Upper lobe of left lung (tissue), 6 donors: ENCODE results near the gene CNTNAP5. TPM values are rescaled to one million over a fixed set of nuclear protein-coding genes. Genes with fewer than 3 reads are reported as not detected.
A peak's percentile ranks its signal among the peaks of the same experiment; 100 is the strongest.

Experiments
- ATAC-seq, 2 donors: fragments of 200-7000 bp; cut with Tn5 transposase; one replicate each; pipeline ENCODE4 v1.9.1; 2022; ENCODE audit warnings: mild to moderate bottlenecking in 2 of 2, moderate library complexity in 2 of 2; ENCODE audit not compliant: low FRiP score in 2 of 2
- DNase-seq, 2 donors: peaks; one replicate each; pipeline ENCODE4 v3.0.0-alpha.2; 2019 to 2020
- H3K27ac ChIP-seq, 4 donors: fragments of 200-600 bp; sonication (generic); one replicate each; pipeline ENCODE4 v1.5.1; 2016 to 2019
- H3K27me3 ChIP-seq, 4 donors: fragments of 200-600 bp; sonication (generic); one replicate each; pipeline ENCODE4 v1.5.1; 2017 to 2019
- H3K36me3 ChIP-seq, 4 donors: fragments of 200-600 bp; sonication (generic); one replicate each; pipeline ENCODE4 v1.5.1; 2016 to 2019
- H3K4me1 ChIP-seq, 4 donors: fragments of 200-600 bp; sonication (generic); one replicate each; pipeline ENCODE4 v1.5.1; 2018 to 2019
- H3K4me3 ChIP-seq, 4 donors: fragments of 200-600 bp; sonication (generic); one replicate each; pipeline ENCODE4 v1.5.1; 2017 to 2019; ENCODE audit warnings: mild to moderate bottlenecking in 2 of 4, moderate library complexity in 1 of 4
- H3K9me3 ChIP-seq, 4 donors: fragments of 200-600 bp; sonication (generic); one replicate each; pipeline ENCODE4 v1.5.1; 2018 to 2019
- CTCF ChIP-seq, 6 experiments: fragments of 450-650 bp in 4 of 6; fragments of 200-600 bp in 2 of 6; sonication (generic) in 2 of 6; IDR thresholded peaks; one replicate each; pipeline ENCODE4 v1.5.1; 2016 to 2019; ENCODE audit warnings: antibody characterized with exemption in 6 of 6
- EP300 ChIP-seq, 4 donors: sonication (generic); formaldehyde crosslinking; IDR thresholded peaks; one replicate each; pipeline ENCODE4 v1.5.1; 2017; ENCODE audit warnings: antibody characterized with exemption in 4 of 4, control low read depth in 2 of 4
- POLR2A ChIP-seq, 4 donors: fragments of 450-650 bp; IDR thresholded peaks; one replicate each; pipeline ENCODE4 v1.5.1; 2016 to 2017; ENCODE audit warnings: antibody characterized with exemption in 4 of 4, mild to moderate bottlenecking in 2 of 4
- POLR2AphosphoS5 ChIP-seq, 2 donors: sonication (generic); formaldehyde crosslinking; IDR thresholded peaks; one replicate each; pipeline ENCODE4 v1.5.1; 2017; ENCODE audit warnings: antibody characterized with exemption in 2 of 2
- WGBS, 2 donors: methylation state at CpG; one replicate each; pipeline ENCODE4 v1.1.5; 2017 to 2018; 5-methylcytosine and 5-hydroxymethylcytosine counted together
- total RNA-seq, 6 donors: library from RNA; depleted of rRNA in 4 of 6; stranded (reverse); fragments of >200 nt in 4 of 6; gene quantifications; one replicate each; pipeline versions ENCODE4 v1.1.0 to v1.2.1, GENCODE V29; 2016 to 2021
- donor health status: DM: no; HTN: no; CAD: no; lungs with moderate emphysema.
- donor health status: DM: no; HTN: yes; CAD: no; lungs with severe emphysema.

The CNTNAP5 gene
- total RNA-seq, result not detected

GRCh38 chr2:124025171-124025580 is at the start of gene CNTNAP5:
TSS of gene CNTNAP5 (plus strand) at chr2:124025287. CDS start at chr2:124025651, 364 bp downstream.
- ATAC-seq, result peak; percentile 82 to 84
- peak; percentile 57 to 89 for DNase-seq
- H3K27me3 ChIP-seq, result peaks cover 0 to 16% (median 4%) of the 10 kb centered on the region in 4 donors

GRCh38 chr2:123976054-123976648 is 48.9 kb upstream of the CNTNAP5 start:
- WGBS, 2 donors, result 90 to 95% methylated on average over 4 of the region's 4 CpGs
- TF ChIP-seq CTCF (IDR thresholded peaks at IDR 0.05) (no peak), EP300 (IDR thresholded peaks at IDR 0.05) (no peak), POLR2AphosphoS5 (IDR thresholded peaks at IDR 0.05) (no peak), POLR2A (IDR thresholded peaks at IDR 0.05) (no peak)

More at GRCh38 chr2:124025171-124025580, at the start of gene CNTNAP5:
- Histone ChIP-seq H3K4me1 (peaks cover 0 to 10% (median 8%) of the 10 kb centered on the region in 4 donors), H3K9me3 (no peaks in the 10 kb centered on the region), H3K27ac (no peak within 1 kb of the TSS), H3K4me3 (no peak within 1 kb of the TSS), H3K36me3 (no peaks in the 10 kb centered on the region)
- TF ChIP-seq CTCF (IDR thresholded peaks at IDR 0.05) (no peak), EP300 (IDR thresholded peaks at IDR 0.05) (no peak), POLR2A (IDR thresholded peaks at IDR 0.05) (no peak), POLR2AphosphoS5 (IDR thresholded peaks at IDR 0.05) (no peak)
- WGBS, 2 donors, result 3 to 8% methylated on average over 35 to 36 of the region's 37 CpGs

GRCh38 chr2:123993728-123994323 is 31.3 kb upstream of the CNTNAP5 start:
- peak in 1 of 2 donors; percentile 39 for DNase-seq
- Histone ChIP-seq H3K27me3 (no peaks in the 10 kb centered on the region), H3K36me3 (no peaks in the 10 kb centered on the region), H3K4me3 (no peak overlapping the region), H3K27ac (no peak overlapping the region), H3K4me1 (no peaks in the 10 kb centered on the region), H3K9me3 (no peaks in the 10 kb centered on the region)
- ATAC-seq, result peak in 1 of 2 donors; percentile 67
- no peak for TF ChIP-seq POLR2AphosphoS5 (IDR thresholded peaks at IDR 0.05)
- TF ChIP-seq EP300 (IDR thresholded peaks at IDR 0.05), result no peak
- TF ChIP-seq CTCF (IDR thresholded peaks at IDR 0.05), result peak in 4 of 6 experiments; percentile 14 to 56 (median 30)
- TF ChIP-seq POLR2A (IDR thresholded peaks at IDR 0.05), result no peak
- 31 to 32% methylated on average over 8 of the region's 8 CpGs for WGBS, 2 donors

More at GRCh38 chr2:123976054-123976648, 48.9 kb upstream of the CNTNAP5 start:
- Histone ChIP-seq H3K27me3 (no peaks in the 10 kb centered on the region), H3K27ac (no peak overlapping the region), H3K9me3 (no peaks in the 10 kb centered on the region), H3K4me1 (no peaks in the 10 kb centered on the region), H3K4me3 (no peak overlapping the region), H3K36me3 (no peaks in the 10 kb centered on the region)
- DNase-seq (no peak), ATAC-seq (no peak)

GRCh38 chr2:123999681-124000080 is 25.4 kb upstream of the CNTNAP5 start:
- no peak overlapping the region for H3K27ac ChIP-seq
- DNase-seq, result no peak
- ATAC-seq, result no peak
- H3K27me3 ChIP-seq, result no peaks in the 10 kb centered on the region
- WGBS, 2 donors, result 56 to 73% methylated on average over 2 of the region's 2 CpGs
- H3K4me1 ChIP-seq, result no peaks in the 10 kb centered on the region
- no peak overlapping the region for H3K4me3 ChIP-seq
- no peaks in the 10 kb centered on the region for H3K36me3 ChIP-seq
- no peak for TF ChIP-seq POLR2A (IDR thresholded peaks at IDR 0.05)
- no peak for TF ChIP-seq EP300 (IDR thresholded peaks at IDR 0.05)
- TF ChIP-seq CTCF (IDR thresholded peaks at IDR 0.05), result no peak
- TF ChIP-seq POLR2AphosphoS5 (IDR thresholded peaks at IDR 0.05), result no peak
- no peaks in the 10 kb centered on the region for H3K9me3 ChIP-seq
